ENCODE data around the gene PPP2R2C.

Gene PPP2R2C

GRCh38 chr4:6507345-6507744 lies 34.9 kb upstream of the PPP2R2C start:
- no CpG with 5 or more reads among the region's 4 CpGs for WGBS, 2 donors (ENCODE audit: extremely low coverage in 2 of 2, insufficient read length in 2 of 2, insufficient replicate concordance in 1 of 2)
- no peak overlapping the region for H2BK15ac ChIP-seq (ENCODE audit: low read length)
- no peak overlapping the region for H3K18ac ChIP-seq (ENCODE audit: low read length)
- H3K36me3 ChIP-seq (replicated peaks in 1 of 2; ENCODE audit: control insufficient read depth in 2 of 2, insufficient read depth in 2 of 2, low read length in 2 of 2) = no peaks in the 10 kb centered on the region
- H3K79me1 ChIP-seq (ENCODE audit: low read depth, low read length) = no peaks in the 10 kb centered on the region
- no peak overlapping the region for H2BK12ac ChIP-seq (ENCODE audit: low read length)
- no peak overlapping the region for H3K4me2 ChIP-seq (ENCODE audit: insufficient read depth, low read length, poor library complexity, severe bottlenecking)
- H2AFZ ChIP-seq (ENCODE audit: low read length) = no peak overlapping the region
- no peaks in the 10 kb centered on the region for H3K27me3 ChIP-seq (ENCODE audit: control insufficient read depth in 3 of 3, insufficient read depth in 3 of 3, low read depth in 1 of 3, low read length in 3 of 3)
- no peak overlapping the region for H4K8ac ChIP-seq (ENCODE audit: low read depth, low read length)
- no peak overlapping the region for H3K4me3 ChIP-seq (ENCODE audit: low read length in 2 of 2)
- H3K27ac ChIP-seq (replicated peaks; ENCODE audit: low read length) = no peak overlapping the region
- H3K9me3 ChIP-seq (replicated peaks in 1 of 2; ENCODE audit: control insufficient read depth in 2 of 2, insufficient read depth in 1 of 2, low read depth in 1 of 2, low read length in 2 of 2) = peaks cover 3 to 8% of the 10 kb centered on the region in 2 donors
- H2BK120ac ChIP-seq (ENCODE audit: low read depth, low read length) = no peak overlapping the region
- H4K91ac ChIP-seq (ENCODE audit: low read depth, low read length, poor library complexity) = no peak overlapping the region
- H3K23ac ChIP-seq (ENCODE audit: low read depth, low read length, poor library complexity) = no peak overlapping the region
- H3K4me1 ChIP-seq (ENCODE audit: control insufficient read depth in 2 of 2, insufficient read depth in 1 of 2, low read depth in 1 of 2, low read length in 2 of 2) = peaks cover 0 to 2% of the 10 kb centered on the region in 2 donors
- no peak overlapping the region for H2AK5ac ChIP-seq (ENCODE audit: low read depth, low read length)
- no peak for DNase-seq (ENCODE audit: low spot score)
- no peak overlapping the region for H3K14ac ChIP-seq (ENCODE audit: low read length)
- H3K9ac ChIP-seq (ENCODE audit: low read depth, low read length, poor library complexity) = no peak overlapping the region
- H2BK5ac ChIP-seq (ENCODE audit: low read length) = no peak overlapping the region
- no peak overlapping the region for H3K4ac ChIP-seq (ENCODE audit: low read length)

DNA sequence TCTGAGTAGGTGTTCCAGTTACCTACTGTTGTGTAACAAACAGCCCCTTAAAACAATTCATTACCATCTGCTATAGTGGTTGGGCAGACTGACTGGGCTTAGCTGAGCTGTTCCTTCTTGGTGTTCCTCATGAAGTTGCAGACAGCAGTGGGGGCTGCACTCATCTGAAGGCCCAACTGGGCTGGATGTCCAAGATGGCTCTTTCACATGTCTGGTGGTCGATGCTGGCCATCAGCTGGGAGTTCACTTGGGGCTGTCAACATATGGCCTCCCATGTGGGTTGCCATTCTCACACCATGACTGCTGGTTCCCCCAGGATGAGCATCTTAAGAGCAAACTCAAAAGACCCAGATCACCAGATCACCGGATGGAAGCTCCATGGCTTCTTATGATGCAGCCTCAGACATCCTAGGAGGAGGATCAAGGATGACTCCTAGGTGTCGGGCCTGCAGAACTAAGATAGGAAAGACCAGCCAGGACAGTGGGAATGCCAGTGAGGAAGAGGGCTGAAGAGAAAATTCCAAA lies 34.3 kb upstream of the PPP2R2C start:
- Histone ChIP-seq H3K79me1 (ENCODE audit: low read depth, low read length) (no peaks in the 10 kb centered on the region), H3K36me3 (replicated peaks in 1 of 2; ENCODE audit: control insufficient read depth in 2 of 2, insufficient read depth in 2 of 2, low read length in 2 of 2) (no peaks in the 10 kb centered on the region), H3K14ac (ENCODE audit: low read length) (no peak overlapping the region), H2BK12ac (ENCODE audit: low read length) (no peak overlapping the region), H2BK15ac (ENCODE audit: low read length) (no peak overlapping the region), H3K4me2 (ENCODE audit: insufficient read depth, low read length, poor library complexity, severe bottlenecking) (no peak overlapping the region), H3K9ac (ENCODE audit: low read depth, low read length, poor library complexity) (no peak overlapping the region), H3K4ac (ENCODE audit: low read length) (no peak overlapping the region), H3K27me3 (ENCODE audit: control insufficient read depth in 3 of 3, insufficient read depth in 3 of 3, low read depth in 1 of 3, low read length in 3 of 3) (no peaks in the 10 kb centered on the region), H3K23ac (ENCODE audit: low read depth, low read length, poor library complexity) (no peak overlapping the region), H3K4me1 (ENCODE audit: control insufficient read depth in 2 of 2, insufficient read depth in 1 of 2, low read depth in 1 of 2, low read length in 2 of 2) (peaks cover 0 to 2% of the 10 kb centered on the region in 2 donors), H2BK5ac (ENCODE audit: low read length) (no peak overlapping the region), H3K27ac (replicated peaks; ENCODE audit: low read length) (no peak overlapping the region), H4K8ac (ENCODE audit: low read depth, low read length) (no peak overlapping the region), H4K91ac (ENCODE audit: low read depth, low read length, poor library complexity) (no peak overlapping the region), H2AK5ac (ENCODE audit: low read depth, low read length) (no peak overlapping the region), H2BK120ac (ENCODE audit: low read depth, low read length) (no peak overlapping the region), H3K9me3 (replicated peaks in 1 of 2; ENCODE audit: control insufficient read depth in 2 of 2, insufficient read depth in 1 of 2, low read depth in 1 of 2, low read length in 2 of 2) (peaks cover 3 to 8% of the 10 kb centered on the region in 2 donors), H2AFZ (ENCODE audit: low read length) (no peak overlapping the region), H3K18ac (ENCODE audit: low read length) (no peak overlapping the region), H3K4me3 (ENCODE audit: low read length in 2 of 2) (no peak overlapping the region)
- no CpG with 5 or more reads among the region's 3 CpGs for WGBS, 2 donors (ENCODE audit: extremely low coverage in 2 of 2, insufficient read length in 2 of 2, insufficient replicate concordance in 1 of 2)
- no peak for DNase-seq (ENCODE audit: low spot score)

DNA sequence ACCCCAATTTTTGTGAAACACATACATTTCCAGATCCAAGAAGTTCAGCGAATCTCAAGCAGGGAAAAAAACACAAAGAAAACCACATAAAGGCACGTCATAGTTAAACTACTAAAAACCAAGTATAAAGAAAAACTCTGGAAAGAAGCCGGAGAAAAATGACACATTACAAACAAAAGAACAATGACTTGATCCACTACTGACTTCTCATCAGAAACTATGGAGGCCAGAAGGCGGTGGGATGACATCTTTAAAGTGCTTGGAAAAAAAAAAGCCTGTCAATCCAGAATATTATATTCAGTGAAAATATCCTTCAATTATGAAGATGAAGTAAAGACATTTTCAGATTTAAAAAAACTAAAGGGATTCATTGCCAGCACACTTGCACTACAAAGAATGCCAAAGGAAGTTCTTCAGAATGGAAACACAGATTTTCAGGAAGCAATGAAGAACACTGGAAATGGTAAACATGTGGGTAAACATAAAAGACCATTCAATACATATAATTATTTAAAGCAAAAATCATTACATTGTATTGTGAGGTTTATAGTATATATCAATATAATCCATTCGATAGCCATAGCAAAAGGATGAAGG lies 32.6 kb upstream of the PPP2R2C start:
- H3K36me3 ChIP-seq (replicated peaks in 1 of 2; ENCODE audit: control insufficient read depth in 2 of 2, insufficient read depth in 2 of 2, low read length in 2 of 2) = no peaks in the 10 kb centered on the region
- no peak overlapping the region for H3K18ac ChIP-seq (ENCODE audit: low read length)
- H3K4me2 ChIP-seq (ENCODE audit: insufficient read depth, low read length, poor library complexity, severe bottlenecking) = no peak overlapping the region
- H4K8ac ChIP-seq (ENCODE audit: low read depth, low read length) = no peak overlapping the region
- peaks cover 3 to 8% of the 10 kb centered on the region in 2 donors for H3K9me3 ChIP-seq (replicated peaks in 1 of 2; ENCODE audit: control insufficient read depth in 2 of 2, insufficient read depth in 1 of 2, low read depth in 1 of 2, low read length in 2 of 2)
- H2AK5ac ChIP-seq (ENCODE audit: low read depth, low read length) = no peak overlapping the region
- H3K27ac ChIP-seq (replicated peaks; ENCODE audit: low read length) = no peak overlapping the region
- DNase-seq (ENCODE audit: low spot score) = no peak
- H3K9ac ChIP-seq (ENCODE audit: low read depth, low read length, poor library complexity) = no peak overlapping the region
- H3K14ac ChIP-seq (ENCODE audit: low read length) = no peak overlapping the region
- no peak overlapping the region for H2AFZ ChIP-seq (ENCODE audit: low read length)
- H4K91ac ChIP-seq (ENCODE audit: low read depth, low read length, poor library complexity) = no peak overlapping the region
- H3K79me1 ChIP-seq (ENCODE audit: low read depth, low read length) = no peaks in the 10 kb centered on the region
- no peak overlapping the region for H2BK12ac ChIP-seq (ENCODE audit: low read length)
- peaks cover 0 to 2% of the 10 kb centered on the region in 2 donors for H3K4me1 ChIP-seq (ENCODE audit: control insufficient read depth in 2 of 2, insufficient read depth in 1 of 2, low read depth in 1 of 2, low read length in 2 of 2)
- H3K4me3 ChIP-seq (ENCODE audit: low read length in 2 of 2) = no peak overlapping the region
- H2BK5ac ChIP-seq (ENCODE audit: low read length) = no peak overlapping the region
- no peak overlapping the region for H3K4ac ChIP-seq (ENCODE audit: low read length)
- no peak overlapping the region for H2BK15ac ChIP-seq (ENCODE audit: low read length)
- WGBS, 2 donors (ENCODE audit: extremely low coverage in 2 of 2, insufficient read length in 2 of 2, insufficient replicate concordance in 1 of 2) = no CpG with 5 or more reads among the region's 5 CpGs
- no peaks in the 10 kb centered on the region for H3K27me3 ChIP-seq (ENCODE audit: control insufficient read depth in 3 of 3, insufficient read depth in 3 of 3, low read depth in 1 of 3, low read length in 3 of 3)
- no peak overlapping the region for H3K23ac ChIP-seq (ENCODE audit: low read depth, low read length, poor library complexity)
- no peak overlapping the region for H2BK120ac ChIP-seq (ENCODE audit: low read depth, low read length)

GRCh38 chr4:6502747-6503465 lies 30.5 kb upstream of the PPP2R2C start:
- Histone ChIP-seq H3K23ac (ENCODE audit: low read depth, low read length, poor library complexity) (no peak overlapping the region), H3K27ac (replicated peaks; ENCODE audit: low read length) (no peak overlapping the region), H3K4me3 (ENCODE audit: low read length in 2 of 2) (no peak overlapping the region), H3K4me2 (ENCODE audit: insufficient read depth, low read length, poor library complexity, severe bottlenecking) (no peak overlapping the region), H3K79me1 (ENCODE audit: low read depth, low read length) (no peaks in the 10 kb centered on the region), H3K27me3 (ENCODE audit: control insufficient read depth in 3 of 3, insufficient read depth in 3 of 3, low read depth in 1 of 3, low read length in 3 of 3) (peaks cover 0 to 12% (median 0%) of the 10 kb centered on the region in 3 experiments), H3K9ac (ENCODE audit: low read depth, low read length, poor library complexity) (no peak overlapping the region), H3K9me3 (replicated peaks in 1 of 2; ENCODE audit: control insufficient read depth in 2 of 2, insufficient read depth in 1 of 2, low read depth in 1 of 2, low read length in 2 of 2) (peaks cover 3 to 8% of the 10 kb centered on the region in 2 donors), H3K18ac (ENCODE audit: low read length) (no peak overlapping the region), H3K4me1 (ENCODE audit: control insufficient read depth in 2 of 2, insufficient read depth in 1 of 2, low read depth in 1 of 2, low read length in 2 of 2) (no peaks in the 10 kb centered on the region), H3K4ac (ENCODE audit: low read length) (no peak overlapping the region), H4K8ac (ENCODE audit: low read depth, low read length) (no peak overlapping the region), H4K91ac (ENCODE audit: low read depth, low read length, poor library complexity) (no peak overlapping the region), H2BK5ac (ENCODE audit: low read length) (no peak overlapping the region), H2BK15ac (ENCODE audit: low read length) (no peak overlapping the region), H3K36me3 (replicated peaks in 1 of 2; ENCODE audit: control insufficient read depth in 2 of 2, insufficient read depth in 2 of 2, low read length in 2 of 2) (no peaks in the 10 kb centered on the region), H2AFZ (ENCODE audit: low read length) (no peak overlapping the region), H2AK5ac (ENCODE audit: low read depth, low read length) (no peak overlapping the region), H2BK120ac (ENCODE audit: low read depth, low read length) (no peak overlapping the region), H2BK12ac (ENCODE audit: low read length) (no peak overlapping the region), H3K14ac (ENCODE audit: low read length) (no peak overlapping the region)
- DNase-seq (ENCODE audit: low spot score) = no peak
- no CpG with 5 or more reads among the region's 6 CpGs for WGBS, 2 donors (ENCODE audit: extremely low coverage in 2 of 2, insufficient read length in 2 of 2, insufficient replicate concordance in 1 of 2)

Measured in neuronal stem cell (in vitro differentiated cells).